HG03378 (cell line): ENCODE data around the gene MAPKAPK2.
"Not testable (repeated sequence)": the region's sequence is repeated elsewhere in the genome, so short reads cannot be mapped to it uniquely, and the experiment has no call there.

Experiments
- ATAC-seq: cut with Tn5 transposase; IDR thresholded peaks from one replicate; pipeline ENCODE4 v1.9.1; 2021; ENCODE audit warnings: mild to moderate bottlenecking, moderate library complexity; ENCODE audit not compliant: unreplicated experiment

MAPKAPK2 gene

DNA sequence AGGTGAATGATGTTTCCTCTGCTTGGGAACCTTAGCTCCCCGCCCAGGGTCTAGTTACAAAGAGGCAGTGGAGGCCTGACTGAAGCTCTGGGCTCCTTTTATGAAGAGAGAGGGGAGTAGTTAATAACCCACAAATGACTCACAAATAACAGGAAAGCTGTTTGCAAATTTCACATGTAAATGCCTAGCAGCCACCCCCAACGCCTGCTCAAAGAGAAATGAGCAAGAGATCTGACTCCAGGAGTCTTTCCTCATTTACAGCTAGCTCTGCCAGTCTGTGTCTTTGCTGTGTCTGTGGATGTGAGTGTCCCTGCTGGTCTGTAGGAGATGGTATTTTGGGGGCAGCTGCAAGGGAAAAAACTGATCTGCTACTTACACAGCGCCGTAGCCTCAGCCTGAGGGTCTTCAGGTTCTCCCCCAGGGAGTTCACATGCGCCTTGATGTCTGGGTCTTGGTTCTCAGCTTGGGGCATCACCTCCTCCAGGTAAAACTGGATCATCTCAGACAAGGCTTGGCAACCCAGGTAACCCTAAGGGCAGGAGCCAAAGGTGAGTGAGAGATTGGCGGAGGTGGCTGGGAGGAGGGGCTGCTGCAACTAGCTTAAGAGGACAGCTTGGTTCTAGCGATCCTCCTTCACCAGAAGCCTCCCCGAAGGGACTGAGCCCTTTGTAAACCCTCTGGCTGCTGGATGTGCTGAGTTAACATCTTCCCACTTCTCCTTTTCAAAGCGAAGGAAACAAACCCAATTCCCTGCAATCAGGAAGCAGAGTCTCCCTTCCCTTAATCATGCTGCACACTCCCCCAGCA lies 86.0 kb downstream of the MAPKAPK2 start, which contains the start of gene IL19:
IL19 (plus strand) TSS at position 243 of the 807 bp plus-strand sequence. CDS start 65,890 bp downstream, outside the sequence.
- peak; percentile 25 for ATAC-seq

DNA sequence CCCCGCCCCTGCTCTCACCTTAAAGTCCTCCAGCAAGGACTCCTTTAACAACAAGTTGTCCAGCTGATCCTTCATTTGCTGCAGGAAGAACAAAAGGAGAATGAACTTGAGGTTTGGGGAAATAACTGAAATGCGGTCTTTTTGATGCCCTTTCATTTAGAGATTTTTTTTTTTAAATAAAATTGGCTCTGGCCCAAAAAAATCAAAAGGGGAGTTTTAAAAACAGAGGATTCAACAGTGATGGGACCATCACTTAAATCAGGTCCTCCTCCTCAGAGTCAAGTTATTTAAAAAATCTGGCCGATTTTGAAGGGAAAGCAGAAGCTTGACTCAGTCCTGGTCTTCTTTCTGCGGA lies 86.6 kb downstream of the MAPKAPK2 start:
- no peak for ATAC-seq

DNA sequence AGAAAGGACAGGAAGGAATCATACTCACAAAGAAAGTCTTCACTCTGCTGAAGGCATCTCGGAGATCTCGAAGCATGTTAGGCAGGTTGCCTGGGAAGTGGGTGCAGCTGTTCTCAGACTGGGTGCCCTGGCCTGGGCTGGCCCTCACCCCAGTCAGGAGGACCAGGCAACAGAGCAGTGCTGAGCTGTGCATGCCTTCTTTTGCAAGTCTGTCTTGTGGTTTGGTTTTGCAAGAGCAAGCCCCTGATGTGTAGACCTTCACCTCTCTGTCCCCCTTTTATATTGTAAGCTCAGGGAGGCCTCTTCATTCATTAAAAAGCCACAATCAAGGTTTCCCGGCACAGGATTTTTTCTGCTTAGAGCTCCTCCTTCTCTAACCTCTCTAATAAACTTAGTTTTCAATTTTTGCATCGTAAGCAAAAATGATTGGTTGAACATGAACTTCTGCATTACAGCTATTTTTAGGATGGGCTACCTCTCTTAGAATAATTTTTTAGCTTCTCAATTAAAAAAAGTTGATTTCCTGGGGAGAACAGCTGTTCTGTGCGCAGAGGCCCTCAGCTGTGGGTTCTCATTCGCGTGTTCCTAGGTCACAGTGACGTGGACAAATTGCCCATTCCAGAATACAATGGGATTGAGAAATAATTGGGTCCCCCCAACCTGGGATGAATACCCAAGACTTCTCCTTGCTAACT lies 87.7 kb downstream of the MAPKAPK2 start, which contains the start of gene IL10:
IL10 (minus strand) TSS at position 252 of the 695 bp plus-strand sequence; CDS start at position 193, 59 bp downstream.
- ATAC-seq, result no peak

DNA sequence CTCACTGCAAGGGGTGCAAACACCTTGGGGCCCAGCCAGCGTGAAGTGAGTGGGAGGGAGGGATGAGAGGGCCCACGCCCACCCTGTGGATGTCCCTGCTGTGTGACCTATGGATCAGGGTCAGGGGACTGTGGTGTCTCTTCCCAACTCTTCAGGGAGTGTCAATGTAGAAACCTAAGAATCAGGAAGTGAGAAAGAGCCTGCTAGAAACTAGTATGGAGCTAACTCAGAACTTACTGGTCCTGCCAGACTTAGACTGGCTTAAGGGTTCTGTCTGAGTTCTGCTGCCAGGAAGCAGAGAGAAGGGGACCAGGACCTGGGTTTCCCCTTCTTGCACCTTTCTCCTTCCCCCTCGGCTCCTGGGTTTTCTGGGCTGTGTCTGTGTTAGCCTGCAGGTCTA lies 89.4 kb downstream of the MAPKAPK2 start:
- no peak for ATAC-seq

DNA sequence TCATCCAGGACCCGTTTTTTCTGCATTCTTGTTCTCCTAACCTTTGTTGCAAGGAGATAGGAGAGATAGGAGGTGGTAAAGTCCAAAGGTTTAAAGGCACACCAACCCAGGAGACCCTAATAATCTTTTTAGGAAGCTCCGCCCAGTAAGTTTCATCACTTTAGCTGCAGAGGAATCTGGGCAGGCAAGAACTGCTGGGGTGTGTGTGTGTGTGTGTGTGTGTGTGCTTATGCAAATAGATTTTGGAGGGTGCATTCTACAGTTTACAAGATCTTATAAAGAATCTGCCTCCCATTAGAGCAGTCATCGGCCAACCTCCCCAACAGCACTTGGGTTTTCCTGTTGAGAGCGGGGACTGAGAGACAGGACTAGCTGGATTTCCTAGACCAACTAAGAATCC lies 91.5 kb downstream of the MAPKAPK2 start:
- ATAC-seq, result no peak

DNA sequence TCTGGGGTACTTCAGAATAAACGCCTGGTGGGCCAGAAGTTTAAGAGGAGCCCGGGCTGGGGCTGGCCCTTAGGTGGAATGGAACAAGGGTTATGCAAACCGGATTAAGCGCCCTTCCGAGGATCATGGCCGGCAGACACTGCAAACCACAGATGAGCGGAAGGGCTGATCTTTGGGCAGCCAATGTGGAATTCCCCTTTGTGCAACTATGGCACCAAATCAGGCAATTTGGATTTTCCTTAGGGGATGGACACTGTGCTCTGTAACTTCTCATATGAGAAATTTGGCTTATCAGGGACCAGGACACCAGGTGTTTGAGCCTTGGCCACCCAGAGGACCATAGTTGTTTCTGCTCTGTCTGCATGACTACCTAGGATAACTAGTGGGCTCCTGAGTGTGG lies 93.3 kb downstream of the MAPKAPK2 start:
- no peak for ATAC-seq

DNA sequence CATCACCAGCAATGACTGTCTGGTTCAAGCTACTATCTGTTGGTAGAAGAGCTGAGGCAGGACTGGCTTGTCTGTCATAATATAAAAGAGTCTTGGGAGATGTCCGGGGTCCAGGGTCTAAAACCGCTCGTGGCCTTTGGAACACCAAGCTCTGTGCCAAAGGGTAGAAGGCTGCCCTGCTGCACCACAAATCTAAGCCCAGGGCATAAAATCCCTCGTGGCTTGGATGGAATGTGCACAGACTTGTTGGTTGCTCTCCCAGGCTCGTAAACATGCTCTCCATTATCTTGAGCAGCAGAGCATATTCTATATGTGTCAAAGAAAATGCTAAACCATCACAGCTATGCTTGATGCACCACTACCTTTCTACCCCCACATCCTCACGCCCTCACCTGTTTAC lies 94.2 kb downstream of the MAPKAPK2 start:
- ATAC-seq, result not testable (repeated sequence)

DNA sequence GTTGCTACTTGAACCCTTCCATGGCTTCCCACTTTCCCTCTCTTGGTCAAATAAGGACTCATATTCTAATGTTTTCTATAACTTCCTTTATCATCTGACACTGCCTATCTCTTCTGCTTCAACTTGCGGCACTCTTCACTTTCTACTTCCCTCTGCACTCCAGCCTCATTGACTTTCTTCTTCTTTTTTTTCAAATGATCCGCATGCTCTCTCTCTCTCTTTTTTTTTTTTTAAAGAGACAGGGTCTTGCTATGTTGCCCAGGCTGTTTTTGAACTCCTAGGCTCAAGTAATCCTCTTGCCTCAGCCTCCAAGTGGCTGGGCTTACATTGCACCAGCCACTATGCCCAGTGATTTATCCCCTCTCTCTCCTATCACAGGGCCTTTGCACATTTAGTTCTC lies 94.9 kb downstream of the MAPKAPK2 start:
- ATAC-seq, result no peak

DNA sequence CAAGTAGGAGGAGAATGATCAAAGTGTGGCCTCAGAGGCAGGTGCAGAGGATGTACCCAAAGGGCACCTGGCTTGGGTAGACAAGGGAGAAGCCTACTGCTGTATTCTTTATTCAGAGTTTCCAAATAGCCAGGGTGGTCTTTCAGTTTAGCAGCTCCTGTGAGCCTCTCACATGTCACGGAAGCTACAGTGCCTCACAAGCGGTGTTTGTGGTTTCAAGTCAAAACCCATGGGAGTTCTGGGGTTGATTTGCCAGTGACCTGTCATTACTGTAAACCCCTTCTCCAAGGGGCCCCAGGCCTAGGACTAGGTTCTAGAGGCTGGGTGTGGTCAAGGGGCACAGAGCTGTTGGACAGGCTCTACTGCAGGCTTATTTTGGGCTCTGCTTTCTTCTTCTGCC lies 97.7 kb downstream of the MAPKAPK2 start:
- peak; percentile 62 for ATAC-seq

DNA sequence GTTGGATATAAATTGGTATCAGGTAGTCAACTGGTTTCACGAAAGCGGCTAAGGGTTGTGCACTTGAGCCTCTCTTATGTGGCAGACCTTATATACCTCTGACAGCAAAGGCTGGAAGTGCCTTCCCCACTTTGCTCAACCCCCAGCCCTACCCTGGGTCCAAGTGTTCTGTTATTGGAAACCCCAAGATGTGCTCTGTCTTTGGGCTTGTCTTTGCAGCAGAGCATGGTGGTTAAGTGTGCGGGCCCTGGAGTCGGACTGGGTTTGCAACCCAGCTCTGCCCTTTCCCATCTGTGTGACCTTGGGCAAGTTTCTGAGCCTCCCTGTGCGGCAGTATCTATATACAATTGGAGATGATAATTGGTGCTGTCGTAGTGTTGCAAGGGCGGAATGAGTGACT lies 98.8 kb downstream of the MAPKAPK2 start:
- ATAC-seq, result no peak
